HG03378 (cell line): ENCODE results near the gene EML5.
"Not testable (repeated sequence)": the region's sequence is repeated elsewhere in the genome, so short reads cannot be mapped to it uniquely, and the experiment has no call there.

Source experiments
- ATAC-seq: cut with Tn5 transposase; IDR thresholded peaks from one replicate; pipeline ENCODE4 v1.9.1; 2021; ENCODE audit warnings: mild to moderate bottlenecking, moderate library complexity; ENCODE audit not compliant: unreplicated experiment

The EML5 gene

DNA sequence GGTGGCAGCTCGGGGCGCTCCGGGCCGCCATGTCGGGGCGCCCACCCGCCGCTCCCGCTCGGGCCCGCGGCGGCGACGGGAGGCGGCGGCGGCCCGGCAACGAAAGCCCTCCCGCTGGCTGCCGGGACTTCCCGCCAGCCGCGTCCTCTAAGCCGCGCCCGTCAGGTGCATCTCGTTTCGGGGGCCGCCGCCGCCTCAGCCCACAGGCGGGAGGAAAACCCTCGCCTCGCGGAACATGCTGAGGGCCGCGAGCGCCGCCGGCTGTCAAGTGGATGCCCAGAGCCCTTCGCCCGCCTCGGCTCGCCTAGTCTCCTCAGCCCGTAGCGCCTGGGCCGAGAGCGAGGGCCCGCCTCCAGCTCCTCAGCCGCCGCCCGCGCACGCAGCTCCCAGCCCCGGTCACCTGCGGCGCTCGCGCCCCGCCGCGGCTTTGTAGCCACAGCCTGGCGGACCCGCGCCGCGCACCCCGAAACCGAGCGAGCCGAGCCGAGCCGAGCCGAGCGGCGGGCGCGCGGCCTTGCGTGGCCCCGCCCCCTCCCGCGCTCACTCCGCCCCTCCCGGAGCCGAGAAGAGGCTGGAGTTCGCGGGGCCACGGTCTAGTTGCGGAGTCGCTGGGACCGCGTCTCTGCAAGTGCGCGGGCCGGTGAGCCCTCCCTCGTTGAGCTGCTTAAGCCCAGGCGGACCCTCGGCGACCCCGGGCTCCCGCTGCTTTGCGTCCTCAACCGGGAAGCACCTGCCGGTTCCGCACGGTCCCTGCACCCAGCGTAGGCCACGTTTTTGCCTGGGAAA lies at the start of gene EML5:
EML5 (minus strand) TSS at position 481 of the 786 bp plus-strand sequence; CDS start at position 31, 450 bp downstream.
- peak; percentile 72 for ATAC-seq

DNA sequence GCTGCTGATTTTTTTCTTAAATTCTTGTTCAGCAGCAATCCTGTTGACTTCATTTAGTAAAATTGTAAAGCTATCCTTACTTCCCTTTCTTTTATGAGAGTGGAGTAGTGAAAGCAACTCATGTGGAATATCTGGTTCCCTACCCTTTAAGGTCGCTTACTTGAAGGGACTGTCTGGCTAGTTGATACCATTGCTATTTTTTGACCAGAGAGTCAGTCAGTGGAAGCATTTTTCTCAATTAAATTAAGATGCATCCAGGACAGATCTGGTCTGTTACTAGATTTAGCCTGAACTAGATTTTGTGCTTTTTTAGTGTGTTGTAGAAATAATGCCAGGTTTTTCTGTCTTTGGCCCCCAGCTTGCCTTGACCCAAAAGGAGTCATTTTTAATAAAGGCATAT lies 49.7 kb upstream of the EML5 start:
- ATAC-seq = no peak

- no peak for ATAC-seq
These were observed 49.0 kb upstream of the EML5 start for GRCh38 chr14:88841741-88842140.

DNA sequence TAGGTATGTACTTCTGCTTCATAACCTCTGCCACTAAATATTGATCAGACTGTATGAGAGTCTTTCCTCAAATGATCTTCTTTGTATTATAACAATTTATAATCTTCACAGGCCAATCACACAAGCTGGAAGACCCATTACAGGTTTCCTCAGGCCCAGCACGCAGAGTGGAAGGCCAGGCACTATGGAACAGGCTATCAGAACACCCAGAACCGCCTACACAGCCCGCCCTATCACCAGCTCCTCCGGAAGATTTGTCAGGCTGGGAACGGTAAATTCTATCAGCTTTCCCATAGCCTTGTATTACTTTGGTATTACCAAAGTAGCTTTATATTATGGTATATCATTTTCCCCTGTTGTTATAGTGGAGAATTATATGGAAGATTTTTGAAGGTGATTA lies 48.2 kb upstream of the EML5 start:
- ATAC-seq = no peak

GRCh38 chr14:88838015-88838414 lies 45.3 kb upstream of the EML5 start:
- no peak for ATAC-seq

DNA sequence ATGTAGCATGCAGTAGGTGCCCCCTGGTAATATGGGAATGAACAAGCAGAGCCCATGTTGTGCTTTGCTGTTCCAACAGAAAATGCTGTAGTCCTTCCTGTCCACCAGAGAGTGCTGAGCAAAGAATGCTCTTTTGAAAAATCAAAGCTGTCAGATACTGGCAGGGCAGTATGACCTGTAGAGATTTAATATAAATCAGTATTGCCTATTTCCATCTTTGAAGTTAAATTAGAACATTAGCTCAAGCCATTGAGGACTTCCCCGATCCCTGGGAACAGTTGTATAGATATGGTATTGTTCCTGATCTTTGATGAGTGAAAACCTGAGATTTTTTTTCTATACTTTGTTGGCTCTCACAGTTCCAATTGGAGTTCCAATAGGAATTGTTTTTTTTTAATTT lies 44.7 kb upstream of the EML5 start:
- ATAC-seq = no peak

GRCh38 chr14:88835661-88836060 lies 42.9 kb upstream of the EML5 start:
- ATAC-seq = no peak

DNA sequence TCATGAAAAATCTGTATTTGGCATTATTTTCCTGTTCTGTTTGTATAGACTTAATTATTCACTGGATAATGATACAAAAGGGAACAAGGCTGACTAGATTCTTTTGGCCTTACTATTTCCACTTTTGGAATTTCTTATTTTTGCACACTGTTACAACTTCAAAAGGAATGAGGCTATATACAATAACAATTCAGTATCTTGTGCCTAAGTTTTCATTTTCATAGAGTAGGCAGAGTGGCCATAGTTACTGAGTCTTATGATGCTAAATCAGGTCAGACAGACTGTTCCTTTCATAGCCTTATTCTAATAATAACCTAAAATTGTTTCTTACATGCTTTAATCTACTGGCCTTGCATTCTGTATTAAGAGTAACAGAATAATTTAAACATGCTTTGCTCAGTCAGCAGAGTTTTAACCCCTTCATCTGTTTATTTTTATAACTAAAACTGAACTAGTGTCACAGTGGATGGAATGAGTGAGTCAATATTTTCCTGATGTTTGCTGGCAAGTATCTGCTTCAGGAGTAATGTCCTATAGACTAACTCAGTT lies 42.2 kb upstream of the EML5 start:
- no peak for ATAC-seq

- no peak for ATAC-seq
These were observed 38.5 kb upstream of the EML5 start for GRCh38 chr14:88831284-88831683.

GRCh38 chr14:88829685-88830302 lies 37.0 kb upstream of the EML5 start:
- ATAC-seq = no peak

DNA sequence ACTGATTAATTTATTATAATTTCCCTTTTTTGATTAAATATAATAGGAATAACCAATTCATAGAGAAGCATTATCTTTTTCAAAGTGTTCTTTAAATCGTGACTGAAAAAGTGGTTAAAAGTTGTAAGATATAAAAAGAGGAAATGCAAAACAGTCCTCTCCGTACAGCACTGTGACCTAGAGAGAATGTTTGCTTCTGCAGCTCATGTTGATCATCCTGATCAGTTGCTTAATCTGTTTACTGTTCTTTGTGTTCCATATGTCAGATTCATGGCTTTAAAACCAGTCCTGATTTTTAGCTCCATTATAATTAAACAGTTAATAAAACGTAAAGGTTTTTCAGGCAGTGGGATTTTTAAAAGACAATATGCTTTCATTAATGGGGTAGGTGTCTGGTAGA lies 36.4 kb upstream of the EML5 start:
- no peak for ATAC-seq

DNA sequence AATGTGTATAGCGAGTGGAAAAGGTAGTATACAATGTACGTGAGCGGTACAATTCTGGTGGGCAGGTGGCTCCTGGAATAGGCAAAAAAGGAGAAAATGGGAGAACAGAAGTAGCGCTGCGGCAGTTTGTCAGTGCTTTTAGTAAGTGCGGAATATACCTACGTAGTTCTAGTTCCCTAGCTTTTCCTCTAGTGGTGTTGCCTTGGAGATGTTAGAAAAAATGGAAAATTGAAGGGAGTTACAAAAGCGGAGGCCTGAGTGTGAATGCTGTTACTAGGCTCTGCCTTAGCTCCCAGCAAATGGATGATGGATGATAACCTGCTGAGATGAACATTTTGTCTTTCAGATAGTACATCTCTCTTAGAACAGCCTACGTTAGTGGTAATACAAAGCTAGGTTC lies 32.8 kb upstream of the EML5 start:
- ATAC-seq = no peak

DNA sequence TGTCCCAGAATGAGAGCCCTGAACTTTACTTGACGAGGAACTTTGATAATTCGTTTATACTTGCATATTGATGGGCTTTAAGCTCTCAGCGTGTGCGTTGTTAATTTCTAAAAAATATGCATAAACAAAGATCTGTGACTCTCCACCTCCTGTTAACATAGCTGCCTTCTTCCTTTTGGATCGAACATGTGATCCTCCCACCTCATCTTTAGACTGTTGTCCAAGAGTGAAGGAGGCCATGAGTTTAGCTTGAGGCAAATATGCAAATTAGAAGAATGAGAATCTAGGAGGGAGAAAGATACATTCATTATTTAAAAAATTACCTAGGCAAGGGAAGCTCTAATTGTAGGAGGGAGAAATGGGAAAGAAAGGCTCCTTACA lies 32.3 kb upstream of the EML5 start:
- no peak for ATAC-seq

GRCh38 chr14:88824314-88825077 lies 31.7 kb upstream of the EML5 start, which contains the start of gene TTC8:
Gene TTC8, plus strand, starts transcription at chr14:88824651. Its CDS starts 57 bp downstream, at chr14:88824708.
- peak; percentile 98 for ATAC-seq

- peak; percentile 14 for ATAC-seq
These were observed 31.2 kb upstream of the EML5 start for GRCh38 chr14:88823968-88824313.

- ATAC-seq = no peak
These were observed 29.1 kb upstream of the EML5 start for GRCh38 chr14:88821888-88822287.

DNA sequence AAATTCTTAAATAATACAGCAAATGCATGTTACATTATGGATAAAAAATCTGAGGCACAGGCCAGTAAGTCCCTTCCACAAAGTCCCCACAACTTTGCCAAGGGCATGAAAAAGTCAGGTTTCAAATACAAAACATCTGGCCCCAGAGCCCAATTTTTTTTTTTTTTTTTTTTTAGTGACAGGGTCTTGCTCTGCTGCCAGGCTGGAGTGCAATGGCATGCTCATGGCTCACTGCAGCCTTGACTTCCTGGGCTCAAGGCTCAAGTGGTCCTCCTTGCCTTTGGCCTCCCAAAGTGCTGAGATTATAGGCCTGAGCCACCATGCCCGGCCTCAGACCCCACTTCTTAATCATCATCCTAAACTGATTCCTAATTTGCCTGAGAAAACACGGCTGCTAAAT lies 28.6 kb upstream of the EML5 start:
- ATAC-seq = no peak

- not testable (repeated sequence) for ATAC-seq
These were observed 26.9 kb upstream of the EML5 start for GRCh38 chr14:88819674-88820073.

GRCh38 chr14:88818018-88818417 lies 25.3 kb upstream of the EML5 start:
- ATAC-seq = peak; percentile 46

DNA sequence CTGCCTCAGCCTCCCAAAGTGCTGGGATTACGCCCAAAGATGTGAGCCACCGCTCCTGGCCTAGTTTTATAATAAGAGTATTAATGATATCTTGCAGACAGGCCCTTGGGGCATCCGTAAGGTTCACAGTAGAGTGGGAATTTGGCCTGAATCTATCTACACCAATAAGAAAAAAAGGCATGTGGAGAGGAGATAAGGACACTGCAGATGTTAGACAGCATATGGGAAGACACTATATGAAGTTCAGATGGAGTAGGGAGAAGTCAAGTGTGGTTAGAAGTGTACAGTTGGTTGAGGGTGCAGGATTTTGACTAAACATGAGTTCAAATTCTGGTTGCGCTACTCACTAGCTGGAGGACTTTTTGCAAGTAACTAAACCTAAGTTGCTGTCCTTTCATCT lies 23.2 kb upstream of the EML5 start:
- no peak for ATAC-seq

DNA sequence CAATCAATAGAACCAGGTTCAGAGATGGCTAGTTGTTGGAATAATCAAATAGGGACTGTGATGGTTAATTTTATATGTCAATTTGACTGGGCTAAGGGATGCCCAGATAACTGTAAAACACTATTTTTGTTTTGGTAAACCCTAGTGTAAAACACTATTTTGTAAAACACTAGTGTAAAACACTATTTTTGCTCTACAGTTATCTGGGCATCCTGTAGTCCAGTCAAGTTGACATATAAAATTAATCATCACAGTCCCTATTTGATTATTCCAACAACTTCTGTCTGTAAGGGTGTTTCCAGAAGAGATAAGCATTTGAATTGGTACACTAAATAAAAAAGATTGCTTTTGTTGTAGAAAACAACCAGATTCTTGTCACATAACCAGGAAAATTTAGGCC lies 15.6 kb upstream of the EML5 start:
- ATAC-seq = no peak

DNA sequence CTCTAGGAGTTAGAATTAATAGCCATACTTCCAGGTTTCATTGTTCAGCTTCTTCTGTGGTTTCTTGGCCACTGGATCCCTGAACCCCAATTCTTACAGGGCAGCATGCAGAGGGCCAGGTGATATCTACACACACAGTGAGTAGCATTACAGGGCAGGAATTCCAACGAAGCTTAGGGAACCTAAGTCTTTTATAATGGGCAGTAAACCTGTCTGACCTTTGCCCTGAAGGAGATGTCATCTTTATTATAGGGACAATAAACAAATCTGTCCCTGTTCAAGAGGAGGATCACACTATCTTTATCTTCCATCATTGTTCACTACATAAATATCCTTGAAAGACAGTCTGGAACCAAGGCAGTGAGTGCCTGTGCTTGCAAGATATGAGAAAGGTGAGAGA lies 11.7 kb upstream of the EML5 start:
- no peak for ATAC-seq
